Measurements from ENCODE around the gene RNF227. TPM values are rescaled to one million over a fixed set of nuclear protein-coding genes. Genes with fewer than 3 reads are reported as not detected.

Gene RNF227
- total RNA-seq, 1 experiment from 2014 or later, result 1.1 TPM

DNA sequence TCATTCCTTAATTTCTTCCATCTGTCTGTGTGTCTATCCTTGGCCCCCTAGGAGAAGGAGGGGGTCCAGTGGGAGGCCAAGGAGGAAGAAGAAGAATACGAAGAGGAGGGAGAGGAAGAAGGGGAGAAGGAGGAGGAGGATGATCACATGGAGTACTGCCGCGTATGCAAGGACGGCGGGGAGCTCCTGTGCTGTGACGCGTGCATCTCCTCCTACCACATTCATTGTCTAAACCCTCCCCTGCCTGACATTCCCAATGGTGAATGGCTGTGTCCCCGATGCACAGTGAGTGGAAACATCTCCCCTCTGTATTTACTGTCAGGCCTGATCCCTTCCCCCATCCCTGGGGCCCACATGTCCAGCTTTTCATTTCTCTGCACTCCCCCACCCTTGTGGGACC is 21.2 kb downstream of the RNF227 start:
- intact Hi-C loops (cut with micrococcal nuclease; ENCODE audit: unreplicated experiment), result loop anchor here (5.0 kb wide), 1 partner anchor 33 kb away; no protein-coding TSS in a partner anchor
- Histone ChIP-seq H3K4me1 (ENCODE audit: insufficient read depth, low read length, poor library complexity, severe bottlenecking) (peaks cover under 1% of the 10 kb centered on the region), H3K4me3 (ENCODE audit: low read depth, low read length, poor library complexity, severe bottlenecking) (no peak overlapping the region), H3K9me3 (ENCODE audit: low read depth, low read length, poor library complexity, severe bottlenecking) (no peaks in the 10 kb centered on the region), H3K36me3 (ENCODE audit: insufficient read depth, low read length, poor library complexity, severe bottlenecking) (peaks cover 94% of the 10 kb centered on the region), H3K27me3 (replicated peaks; ENCODE audit: insufficient read depth, low read depth, low read length, poor library complexity) (no peaks in the 10 kb centered on the region), H3K27ac (ENCODE audit: low read depth, low read length, poor library complexity, severe bottlenecking) (no peak overlapping the region)
- ChIA-PET POLR2A (ENCODE audit: low non-redundant PET) (no interaction called here), CTCF (no interaction called here)
- TF ChIP-seq, protein P1, sequence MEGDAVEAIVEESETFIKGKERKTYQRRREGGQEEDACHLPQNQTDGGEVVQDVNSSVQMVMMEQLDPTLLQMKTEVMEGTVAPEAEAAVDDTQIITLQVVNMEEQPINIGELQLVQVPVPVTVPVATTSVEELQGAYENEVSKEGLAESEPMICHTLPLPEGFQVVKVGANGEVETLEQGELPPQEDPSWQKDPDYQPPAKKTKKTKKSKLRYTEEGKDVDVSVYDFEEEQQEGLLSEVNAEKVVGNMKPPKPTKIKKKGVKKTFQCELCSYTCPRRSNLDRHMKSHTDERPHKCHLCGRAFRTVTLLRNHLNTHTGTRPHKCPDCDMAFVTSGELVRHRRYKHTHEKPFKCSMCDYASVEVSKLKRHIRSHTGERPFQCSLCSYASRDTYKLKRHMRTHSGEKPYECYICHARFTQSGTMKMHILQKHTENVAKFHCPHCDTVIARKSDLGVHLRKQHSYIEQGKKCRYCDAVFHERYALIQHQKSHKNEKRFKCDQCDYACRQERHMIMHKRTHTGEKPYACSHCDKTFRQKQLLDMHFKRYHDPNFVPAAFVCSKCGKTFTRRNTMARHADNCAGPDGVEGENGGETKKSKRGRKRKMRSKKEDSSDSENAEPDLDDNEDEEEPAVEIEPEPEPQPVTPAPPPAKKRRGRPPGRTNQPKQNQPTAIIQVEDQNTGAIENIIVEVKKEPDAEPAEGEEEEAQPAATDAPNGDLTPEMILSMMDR (conservative IDR thresholded peaks at IDR 0.05; ENCODE audit: low read depth, low read length), result no peak
- no peak for TF ChIP-seq EZH2 (IDR thresholded peaks at IDR 0.05; ENCODE audit: borderline replicate concordance, low read depth, low read length, poor library complexity, severe bottlenecking)
- BruUV-seq (replicated peaks), result no TSS peak
- DNase-seq (ENCODE audit: low spot score), result no peak

- no peak for DNase-seq (ENCODE audit: low spot score)
- intact Hi-C loops (cut with micrococcal nuclease; ENCODE audit: unreplicated experiment), result no loop called here
- Histone ChIP-seq H3K4me3 (ENCODE audit: low read depth, low read length, poor library complexity, severe bottlenecking) (no peak overlapping the region), H3K4me1 (ENCODE audit: insufficient read depth, low read length, poor library complexity, severe bottlenecking) (peaks cover 7% of the 10 kb centered on the region), H3K27me3 (replicated peaks; ENCODE audit: insufficient read depth, low read depth, low read length, poor library complexity) (no peaks in the 10 kb centered on the region), H3K36me3 (ENCODE audit: insufficient read depth, low read length, poor library complexity, severe bottlenecking) (peaks cover 92% of the 10 kb centered on the region), H3K27ac (ENCODE audit: low read depth, low read length, poor library complexity, severe bottlenecking) (no peak overlapping the region), H3K9me3 (ENCODE audit: low read depth, low read length, poor library complexity, severe bottlenecking) (no peaks in the 10 kb centered on the region)
- TF ChIP-seq EZH2 (IDR thresholded peaks at IDR 0.05; ENCODE audit: borderline replicate concordance, low read depth, low read length, poor library complexity, severe bottlenecking), result no peak
- TF ChIP-seq, protein P1 (conservative IDR thresholded peaks at IDR 0.05; ENCODE audit: low read depth, low read length), result no peak
- ChIA-PET CTCF (no interaction called here), POLR2A (ENCODE audit: low non-redundant PET) (no interaction called here)
- TSS peak; percentile 83 for BruUV-seq (replicated peaks)
These were observed 21.9 kb downstream of the RNF227 start for GRCh38 chr17:7894226-7894625.

DNA sequence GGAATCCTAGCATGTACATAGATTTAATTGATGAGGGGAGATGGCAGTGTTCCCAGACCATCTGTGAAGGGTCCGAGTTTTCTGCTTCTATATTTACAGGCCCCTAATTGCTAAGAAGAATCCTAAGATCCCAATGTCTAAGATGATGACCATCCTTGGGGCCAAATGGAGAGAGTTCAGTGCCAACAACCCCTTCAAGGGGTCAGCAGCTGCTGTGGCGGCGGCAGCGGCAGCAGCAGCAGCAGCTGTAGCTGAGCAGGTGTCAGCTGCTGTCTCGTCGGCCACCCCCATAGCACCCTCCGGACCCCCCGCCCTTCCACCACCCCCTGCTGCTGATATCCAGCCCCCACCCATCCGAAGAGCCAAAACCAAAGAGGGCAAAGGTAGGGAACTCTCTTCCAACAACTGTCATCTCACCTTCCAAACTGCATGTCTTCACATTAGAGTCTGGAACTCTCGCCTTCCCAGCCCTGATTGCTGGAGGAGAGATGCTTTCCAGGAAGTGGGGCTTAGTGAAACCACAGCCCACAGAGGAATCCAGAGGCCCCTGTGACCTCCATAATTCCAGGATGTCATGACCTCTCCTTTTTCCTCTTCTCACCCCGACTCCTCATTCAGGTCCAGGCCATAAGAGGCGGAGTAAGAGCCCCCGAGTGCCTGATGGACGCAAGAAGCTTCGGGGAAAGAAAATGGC is 22.8 kb downstream of the RNF227 start:
- Histone ChIP-seq H3K27ac (ENCODE audit: low read depth, low read length, poor library complexity, severe bottlenecking) (no peak overlapping the region), H3K27me3 (replicated peaks; ENCODE audit: insufficient read depth, low read depth, low read length, poor library complexity) (no peaks in the 10 kb centered on the region), H3K36me3 (ENCODE audit: insufficient read depth, low read length, poor library complexity, severe bottlenecking) (peaks cover 83% of the 10 kb centered on the region), H3K4me3 (ENCODE audit: low read depth, low read length, poor library complexity, severe bottlenecking) (no peak overlapping the region), H3K9me3 (ENCODE audit: low read depth, low read length, poor library complexity, severe bottlenecking) (no peaks in the 10 kb centered on the region), H3K4me1 (ENCODE audit: insufficient read depth, low read length, poor library complexity, severe bottlenecking) (peaks cover 15% of the 10 kb centered on the region)
- DNase-seq (ENCODE audit: low spot score), result no peak
- BruUV-seq (replicated peaks), result no TSS peak
- TF ChIP-seq, protein P1 (conservative IDR thresholded peaks at IDR 0.05; ENCODE audit: low read depth, low read length), result no peak
- no peak for TF ChIP-seq EZH2 (IDR thresholded peaks at IDR 0.05; ENCODE audit: borderline replicate concordance, low read depth, low read length, poor library complexity, severe bottlenecking)
- POLR2A ChIA-PET (ENCODE audit: low non-redundant PET), result no interaction called here
- intact Hi-C loops (cut with micrococcal nuclease; ENCODE audit: unreplicated experiment), result no loop called here
- CTCF ChIA-PET, result no interaction called here

Measured in A673 (cell line).